Measurements from ENCODE around the gene HTR4. TPM values are rescaled to one million over a fixed set of nuclear protein-coding genes. Genes with fewer than 3 reads are reported as not detected.

HTR4 gene
- polyA plus RNA-seq, 2 of the 4 experiments (the other 2 are of a cell fraction) = not detected

DNA sequence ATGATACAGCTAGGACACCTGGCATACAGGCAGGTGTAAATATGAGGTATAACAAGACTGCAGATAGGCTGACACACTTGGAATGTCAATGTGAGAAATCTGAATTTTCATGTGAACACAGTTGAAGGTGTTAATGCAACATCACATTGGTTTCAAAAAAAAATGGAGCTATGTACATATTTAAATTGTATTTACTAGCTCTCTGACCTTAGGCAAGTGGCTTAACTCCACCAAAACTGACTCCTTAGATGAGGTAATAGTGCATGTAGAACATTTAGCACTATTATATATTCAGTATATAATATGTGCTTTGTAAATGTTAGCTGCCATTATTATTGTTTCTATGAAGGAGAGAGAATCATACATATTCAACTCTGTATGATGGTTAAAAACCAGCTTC, 48.0 kb downstream of the HTR4 start:
- FAIRE-seq = no peak
- no peak for TF ChIP-seq JUN (IDR thresholded peaks at IDR 0.05)
- no peak for TF ChIP-seq NFE2L2 (conservative IDR thresholded peaks at IDR 0.05; ENCODE audit: low read length)
- TF ChIP-seq FOSL2 (IDR thresholded peaks at IDR 0.05) = no peak
- no peak for TF ChIP-seq FOSL2 (CRISPR knock-in tag; IDR thresholded peaks at IDR 0.05)
- TF ChIP-seq HES2 (IDR thresholded peaks at IDR 0.05) = no peak
- TF ChIP-seq ELK1 (IDR thresholded peaks at IDR 0.05; ENCODE audit: low read depth, low read length) = no peak
- no peak for TF ChIP-seq EHF (CRISPR knock-in tag; IDR thresholded peaks at IDR 0.05)
- TF ChIP-seq TP53 (CRISPR knock-in tag; IDR thresholded peaks at IDR 0.05) = no peak
- ATAC-seq = no peak
- Histone ChIP-seq H3K4me2 (no peak overlapping the region), H3K4me3 (no peak overlapping the region), H3K9me3 (no peaks in the 10 kb centered on the region), H3K4me1 (no peaks in the 10 kb centered on the region), H3K27ac (no peak overlapping the region)
- CTCF ChIA-PET = no interaction called here
- POLR2A ChIA-PET = no interaction called here
- no peak for DNase-seq (ENCODE audit: low read depth in 1 of 2, low spot score in 1 of 2)

DNA sequence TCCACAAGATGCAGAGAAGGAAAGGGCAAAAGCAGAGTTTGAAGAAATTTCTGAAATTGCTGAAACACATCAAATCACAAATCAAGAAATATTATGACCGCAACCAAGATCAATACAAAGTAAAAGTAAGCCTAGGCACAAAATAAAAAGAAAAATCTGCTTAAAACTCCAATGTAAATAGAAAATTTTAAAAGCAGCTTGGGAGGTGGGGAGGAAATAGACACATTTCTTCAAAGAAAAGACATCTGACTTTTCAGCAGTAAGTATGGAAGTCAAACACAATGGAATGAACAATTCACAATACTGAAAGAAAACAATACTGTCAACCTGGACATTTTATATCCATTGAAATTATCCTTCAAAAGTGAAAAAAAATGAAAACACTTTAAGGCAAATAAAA, 55.1 kb downstream of the HTR4 start:
- Histone ChIP-seq H3K4me2 (no peak overlapping the region), H3K4me3 (no peak overlapping the region), H3K27ac (no peak overlapping the region), H3K4me1 (no peaks in the 10 kb centered on the region), H3K9me3 (no peaks in the 10 kb centered on the region)
- CTCF ChIA-PET = no interaction called here
- FAIRE-seq (no peak), DNase-seq (ENCODE audit: low read depth in 1 of 2, low spot score in 1 of 2) (no peak), ATAC-seq (no peak)
- POLR2A ChIA-PET = no interaction called here
- WGBS (ENCODE audit: missing lambda C conversion rate) = 26% methylated on average over 1 of the region's 1 CpG
- TF ChIP-seq ZFP36 (IDR thresholded peaks at IDR 0.05; ENCODE audit: borderline replicate concordance, partially characterized antibody) (no peak), CEBPB (IDR thresholded peaks at IDR 0.05) (no peak), E2F6 (IDR thresholded peaks at IDR 0.05; ENCODE audit: borderline replicate concordance, low read depth) (no peak), HOXA7 (CRISPR knock-in tag; IDR thresholded peaks at IDR 0.05) (no peak), JUNB (IDR thresholded peaks at IDR 0.05) (no peak), HOXB13 (CRISPR knock-in tag; IDR thresholded peaks at IDR 0.05; ENCODE audit: low read depth) (no peak), KDM5A (IDR thresholded peaks at IDR 0.05) (no peak), ATOH8 (CRISPR knock-in tag; IDR thresholded peaks at IDR 0.05; ENCODE audit: low read depth) (no peak), REST (IDR thresholded peaks at IDR 0.05) (no peak), USF2 (IDR thresholded peaks at IDR 0.05) (no peak), ZC3H11A (IDR thresholded peaks at IDR 0.05) (no peak), TP53 (CRISPR knock-in tag; IDR thresholded peaks at IDR 0.05) (no peak), ZNF302 (CRISPR knock-in tag; IDR thresholded peaks at IDR 0.05) (no peak), RAD21 (conservative IDR thresholded peaks at IDR 0.05 in 1 of 2, IDR thresholded peaks at IDR 0.05 in 1 of 2) (no peak), POLR2A (IDR thresholded peaks at IDR 0.05; ENCODE audit: low read length) (no peak)
- TF ChIP-seq, protein P1, sequence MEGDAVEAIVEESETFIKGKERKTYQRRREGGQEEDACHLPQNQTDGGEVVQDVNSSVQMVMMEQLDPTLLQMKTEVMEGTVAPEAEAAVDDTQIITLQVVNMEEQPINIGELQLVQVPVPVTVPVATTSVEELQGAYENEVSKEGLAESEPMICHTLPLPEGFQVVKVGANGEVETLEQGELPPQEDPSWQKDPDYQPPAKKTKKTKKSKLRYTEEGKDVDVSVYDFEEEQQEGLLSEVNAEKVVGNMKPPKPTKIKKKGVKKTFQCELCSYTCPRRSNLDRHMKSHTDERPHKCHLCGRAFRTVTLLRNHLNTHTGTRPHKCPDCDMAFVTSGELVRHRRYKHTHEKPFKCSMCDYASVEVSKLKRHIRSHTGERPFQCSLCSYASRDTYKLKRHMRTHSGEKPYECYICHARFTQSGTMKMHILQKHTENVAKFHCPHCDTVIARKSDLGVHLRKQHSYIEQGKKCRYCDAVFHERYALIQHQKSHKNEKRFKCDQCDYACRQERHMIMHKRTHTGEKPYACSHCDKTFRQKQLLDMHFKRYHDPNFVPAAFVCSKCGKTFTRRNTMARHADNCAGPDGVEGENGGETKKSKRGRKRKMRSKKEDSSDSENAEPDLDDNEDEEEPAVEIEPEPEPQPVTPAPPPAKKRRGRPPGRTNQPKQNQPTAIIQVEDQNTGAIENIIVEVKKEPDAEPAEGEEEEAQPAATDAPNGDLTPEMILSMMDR (IDR thresholded peaks at IDR 0.05) = no peak
